Mucosa of rectum (tissue), 2 donors: ENCODE results near the gene MSL1.

ENCODE experiments used
- H3K27ac ChIP-seq, 2 donors: one replicate each; pipeline ENCODE4 v1.7.0; 2013; ENCODE audit warnings: inconsistent platforms in 2 of 2, low read depth in 2 of 2, low read length in 2 of 2
- H3K27me3 ChIP-seq, 2 donors: one replicate each; pipeline ENCODE4 v1.7.0; 2013; ENCODE audit warnings: low read length in 2 of 2; ENCODE audit not compliant: control insufficient read depth in 2 of 2, insufficient read depth in 2 of 2
- H3K36me3 ChIP-seq, 2 donors: one replicate each; pipeline ENCODE4 v1.7.0; 2013; ENCODE audit warnings: low read length in 2 of 2; ENCODE audit not compliant: control insufficient read depth in 2 of 2, insufficient read depth in 2 of 2
- H3K4me1 ChIP-seq, 2 donors: one replicate each; pipeline ENCODE4 v1.7.0; 2013; ENCODE audit warnings: low read length in 2 of 2, mild to moderate bottlenecking in 1 of 2; ENCODE audit not compliant: control insufficient read depth in 2 of 2, insufficient read depth in 2 of 2
- H3K4me3 ChIP-seq, 2 donors: one replicate each; pipeline ENCODE4 v1.7.0; 2013; ENCODE audit warnings: low read length in 2 of 2
- H3K9ac ChIP-seq, 2 donors: one replicate each; pipeline ENCODE4 v1.7.0; 2013; ENCODE audit warnings: low read length in 2 of 2, low read depth in 1 of 2, mild to moderate bottlenecking in 1 of 2
- H3K9me3 ChIP-seq, 2 donors: one replicate each; pipeline ENCODE4 v1.7.0; 2013; ENCODE audit warnings: low read length in 2 of 2; ENCODE audit not compliant: control insufficient read depth in 2 of 2
- donor health status: healthy.
- donor health status: Normal muscosa, but diverticular disease.

The MSL1 gene

GRCh38 chr17:40177275-40177874 is 55.6 kb downstream of the MSL1 start, which contains the start of gene RAPGEFL1:
Gene RAPGEFL1, plus strand, starts transcription at chr17:40177470. Its CDS starts 392 bp downstream, at chr17:40177862.
- no peaks in the 10 kb centered on the region for H3K36me3 ChIP-seq
- peak within 1 kb of the TSS; percentile 92 to 96 for H3K9ac ChIP-seq
- H3K27me3 ChIP-seq = no peaks in the 10 kb centered on the region
- peaks cover 32 to 37% of the 10 kb centered on the region in 2 donors for H3K4me1 ChIP-seq
- peak within 1 kb of the TSS; percentile 80 to 81 for H3K4me3 ChIP-seq
- H3K9me3 ChIP-seq = no peaks in the 10 kb centered on the region
- H3K27ac ChIP-seq = peak within 1 kb of the TSS; percentile 90 to 98

- H3K9ac ChIP-seq = peak overlapping the region; percentile 92 to 96
- no peaks in the 10 kb centered on the region for H3K27me3 ChIP-seq
- H3K4me1 ChIP-seq = peaks cover 32 to 37% of the 10 kb centered on the region in 2 donors
- no peaks in the 10 kb centered on the region for H3K36me3 ChIP-seq
- peak overlapping the region; percentile 80 to 81 for H3K4me3 ChIP-seq
- peak overlapping the region; percentile 90 to 98 for H3K27ac ChIP-seq
- H3K9me3 ChIP-seq = no peaks in the 10 kb centered on the region
Measured at GRCh38 chr17:40178021-40178601, 56.3 kb downstream of the MSL1 start.

GRCh38 chr17:40178660-40179059 is 56.9 kb downstream of the MSL1 start:
- Histone ChIP-seq H3K9ac (peak overlapping the region; percentile 92 to 96), H3K27ac (peak overlapping the region; percentile 90 to 98), H3K27me3 (no peaks in the 10 kb centered on the region), H3K4me1 (peaks cover 32 to 37% of the 10 kb centered on the region in 2 donors), H3K4me3 (peak overlapping the region; percentile 80 to 81), H3K9me3 (no peaks in the 10 kb centered on the region), H3K36me3 (no peaks in the 10 kb centered on the region)

GRCh38 chr17:40179923-40180659 is 58.3 kb downstream of the MSL1 start:
- H3K36me3 ChIP-seq = no peaks in the 10 kb centered on the region
- no peaks in the 10 kb centered on the region for H3K27me3 ChIP-seq
- H3K4me1 ChIP-seq = peaks cover 32 to 43% of the 10 kb centered on the region in 2 donors
- no peaks in the 10 kb centered on the region for H3K9me3 ChIP-seq
- H3K9ac ChIP-seq = peak overlapping the region; percentile 78 to 96
- H3K4me3 ChIP-seq = peak overlapping the region; percentile 56 to 63
- H3K27ac ChIP-seq = peak overlapping the region; percentile 90 to 98

- Histone ChIP-seq H3K36me3 (no peaks in the 10 kb centered on the region), H3K4me3 (peak overlapping the region; percentile 56 to 63), H3K27ac (peak overlapping the region; percentile 90 to 98), H3K9ac (peak overlapping the region; percentile 78 to 96), H3K4me1 (peaks cover 32 to 42% of the 10 kb centered on the region in 2 donors), H3K9me3 (no peaks in the 10 kb centered on the region), H3K27me3 (no peaks in the 10 kb centered on the region)
Measured at GRCh38 chr17:40180694-40181093, 58.9 kb downstream of the MSL1 start.

- Histone ChIP-seq H3K9ac (peak overlapping the region; percentile 63 to 96), H3K27ac (peak overlapping the region; percentile 90 to 98), H3K9me3 (no peaks in the 10 kb centered on the region)
Measured at GRCh38 chr17:40181205-40181604, 59.4 kb downstream of the MSL1 start.

GRCh38 chr17:40182606-40183005 is 60.8 kb downstream of the MSL1 start:
- Histone ChIP-seq H3K36me3 (peaks cover 3 to 4% of the 10 kb centered on the region in 2 donors), H3K9ac (no peak overlapping the region), H3K4me3 (no peak overlapping the region), H3K4me1 (peaks cover 20 to 30% of the 10 kb centered on the region in 2 donors), H3K27me3 (no peaks in the 10 kb centered on the region), H3K27ac (no peak overlapping the region), H3K9me3 (no peaks in the 10 kb centered on the region)

More at GRCh38 chr17:40181205-40181604, 59.4 kb downstream of the MSL1 start:
- Histone ChIP-seq H3K36me3 (no peaks in the 10 kb centered on the region), H3K4me3 (peak overlapping the region; percentile 44 to 50), H3K4me1 (peaks cover 27 to 37% of the 10 kb centered on the region in 2 donors), H3K27me3 (no peaks in the 10 kb centered on the region)
